Bladder microvascular endothelial cell (primary cell): ENCODE data around the gene LCE3A. TPM values are rescaled to one million over a fixed set of nuclear protein-coding genes. Genes with fewer than 3 reads are reported as not detected.

Experiments
- total RNA-seq: library from RNA; depleted of rRNA; stranded (reverse); fragments of >200 nt; gene quantifications from 2 replicates; pipeline ENCODE4 v1.2.3, GENCODE V29; 2014

The LCE3A gene, protein sequence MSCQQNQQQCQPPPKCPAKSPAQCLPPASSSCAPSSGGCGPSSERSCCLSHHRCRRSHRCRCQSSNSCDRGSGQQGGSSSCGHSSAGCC
- total RNA-seq = not detected in 2 replicates

DNA sequence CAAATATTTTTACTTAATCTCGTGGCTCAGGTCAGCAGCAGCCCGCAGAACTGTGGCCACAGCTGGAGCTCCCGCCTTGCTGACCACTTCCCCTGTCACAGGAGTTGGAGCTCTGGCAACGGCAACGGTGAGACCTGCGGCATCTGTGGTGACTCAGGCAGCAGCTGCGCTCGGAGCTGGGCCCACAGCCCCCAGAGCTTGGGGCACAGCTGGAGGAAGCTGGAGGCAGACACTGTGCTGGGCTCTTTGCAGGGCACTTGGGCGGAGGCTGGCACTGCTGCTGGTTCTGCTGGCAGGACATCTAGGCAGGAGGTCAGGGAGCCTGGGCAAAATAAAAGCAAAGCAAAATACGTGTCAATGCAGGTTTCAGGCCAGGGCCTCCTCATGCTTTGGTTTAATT, at the start of gene LCE3A:
Gene LCE3A, minus strand, starts transcription at position 301 of the 400 bp plus-strand sequence. Its CDS starts 0 bp downstream, at position 301.

DNA sequence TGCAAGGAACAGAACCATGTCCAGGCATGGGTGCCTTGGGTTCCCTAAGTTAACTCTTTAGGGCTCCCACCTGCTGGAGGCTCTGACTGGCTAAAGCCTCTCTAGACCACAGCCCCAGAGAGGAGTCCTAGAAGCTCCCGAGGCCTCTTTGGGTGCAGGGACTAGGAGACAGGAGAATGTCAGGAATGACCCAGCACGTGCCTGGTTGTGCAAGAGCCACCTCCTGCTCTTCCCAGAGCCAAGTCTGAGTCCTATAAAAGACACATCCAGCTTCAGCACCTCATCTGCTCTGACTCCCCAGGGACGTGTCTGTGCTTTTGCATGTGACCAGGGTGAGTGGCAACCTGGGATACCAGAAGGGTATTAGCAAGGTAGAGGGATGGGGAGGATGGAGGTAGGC, 40.2 kb upstream of the LCE3A start, which contains the start of gene LCE2D:
Gene LCE2D, plus strand, starts transcription at position 283 of the 400 bp plus-strand sequence. CDS start 726 bp downstream, outside the sequence.

DNA sequence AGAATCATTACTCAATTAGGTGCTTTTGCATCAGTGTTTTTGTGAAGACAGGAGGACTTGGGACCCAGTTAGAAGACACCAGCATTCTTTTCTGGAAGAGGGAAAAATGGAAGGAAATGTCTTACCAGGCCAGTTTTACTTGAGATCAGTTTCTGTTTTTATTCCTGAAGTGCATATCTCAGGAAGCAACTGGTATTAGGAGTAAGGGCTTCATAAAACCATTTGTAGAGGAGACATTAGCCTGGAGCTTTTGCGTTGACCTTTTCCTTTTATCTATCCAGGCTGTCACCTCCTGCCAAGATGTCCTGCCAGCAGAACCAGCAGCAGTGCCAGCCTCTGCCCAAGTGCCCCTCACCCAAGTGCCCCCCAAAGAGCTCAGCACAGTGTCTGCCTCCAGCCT, 9.4 kb downstream of the LCE3A start, which contains the start of gene LCE3B:
Gene LCE3B, plus strand, starts transcription at position 301 of the 400 bp plus-strand sequence. Its CDS starts 0 bp downstream, at position 301.

DNA sequence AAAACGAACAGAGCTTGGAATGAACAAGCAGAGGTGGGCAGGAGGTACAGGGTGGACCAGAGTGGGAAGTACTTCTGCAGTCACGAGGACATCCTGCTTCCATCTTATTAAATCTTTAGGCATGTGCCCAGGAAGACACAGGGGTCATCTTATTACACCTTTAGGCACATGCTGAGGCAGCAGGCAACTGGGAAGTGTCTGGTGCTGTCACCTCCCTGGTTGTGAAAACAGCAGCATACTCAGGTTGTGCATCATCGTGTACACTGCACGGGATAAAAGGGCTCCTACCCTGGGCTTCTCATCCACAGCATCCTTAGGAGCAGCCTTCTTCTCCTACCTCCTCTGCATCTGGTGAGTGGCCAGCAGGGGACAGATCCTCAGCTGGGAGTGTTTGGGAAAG, 23.0 kb downstream of the LCE3A start, which contains the start of gene LCE3C:
Gene LCE3C, plus strand, starts transcription at position 301 of the 400 bp plus-strand sequence. CDS start 498 bp downstream, outside the sequence.

DNA sequence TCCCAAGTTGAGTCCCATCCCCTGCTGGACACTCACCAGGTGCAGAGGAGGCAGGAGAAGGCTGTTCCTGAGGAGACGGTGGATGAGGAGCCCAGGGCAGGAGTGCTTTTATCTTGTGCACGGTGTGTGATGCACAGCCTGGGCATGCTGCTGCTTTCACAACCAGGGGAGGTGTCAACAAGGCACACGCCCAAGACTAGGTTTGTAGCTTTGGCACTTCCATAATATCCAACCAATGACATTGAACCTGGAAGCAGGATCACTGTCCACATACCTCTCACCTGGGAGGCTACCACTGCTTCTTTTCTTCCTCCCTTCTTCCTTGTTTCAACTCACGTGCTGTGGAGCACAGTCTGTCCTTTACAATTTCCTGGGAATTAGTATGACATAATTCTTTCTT, 42.5 kb downstream of the LCE3A start, which contains the start of gene LCE3D:
Gene LCE3D, minus strand, starts transcription at position 84 of the 400 bp plus-strand sequence. CDS start 580 bp downstream, outside the sequence.

Other genes starting within 250 kb of the LCE3A start
- not detected in 2 replicates for gene CRNN, start 208.8 kb downstream of the LCE3A start, total RNA-seq
- not detected in 2 replicates for gene LCE5A, start 112.3 kb downstream of the LCE3A start, total RNA-seq
- not detected in 2 replicates for gene CRCT1, start 108.6 kb downstream of the LCE3A start, total RNA-seq
- not detected in 2 replicates for gene LCE3E, start 56.3 kb downstream of the LCE3A start, total RNA-seq
- not detected in 2 replicates for gene LCE3D, start 42.6 kb downstream of the LCE3A start, total RNA-seq
- not detected in 2 replicates for gene LCE3C, start 22.9 kb downstream of the LCE3A start, total RNA-seq
- not detected in 2 replicates for gene LCE3B, start 9.3 kb downstream of the LCE3A start, total RNA-seq
- gene LCE2D, start 40.3 kb upstream of the LCE3A start, total RNA-seq = not detected in 2 replicates
- not detected in 2 replicates for gene LCE2C, start 52.2 kb upstream of the LCE3A start, total RNA-seq
- not detected in 2 replicates for gene LCE2B, start 63.0 kb upstream of the LCE3A start, total RNA-seq
- gene LCE2A, start 75.2 kb upstream of the LCE3A start, total RNA-seq = not detected in 2 replicates
- gene LCE4A, start 85.1 kb upstream of the LCE3A start, total RNA-seq = not detected in 2 replicates
- gene KPRP, start 134.9 kb upstream of the LCE3A start, total RNA-seq = not detected in 2 replicates
- gene LCE1F, start 152.0 kb upstream of the LCE3A start, total RNA-seq = not detected in 2 replicates
- not detected in 2 replicates for gene LCE1E, start 163.2 kb upstream of the LCE3A start, total RNA-seq
- not detected in 2 replicates for gene LCE1D, start 173.6 kb upstream of the LCE3A start, total RNA-seq
- not detected in 2 replicates for gene LCE1C, start 183.5 kb upstream of the LCE3A start, total RNA-seq
- not detected in 2 replicates for gene LCE1B, start 188.9 kb upstream of the LCE3A start, total RNA-seq
- not detected in 2 replicates for gene LCE1A, start 204.4 kb upstream of the LCE3A start, total RNA-seq
- not detected in 2 replicates for gene LCE6A, start 219.8 kb upstream of the LCE3A start, total RNA-seq
- gene LCE7A, start 236.9 kb upstream of the LCE3A start, total RNA-seq = not detected in 2 replicates